ENCODE measurements around the gene ETNK1.

Gene ETNK1

DNA sequence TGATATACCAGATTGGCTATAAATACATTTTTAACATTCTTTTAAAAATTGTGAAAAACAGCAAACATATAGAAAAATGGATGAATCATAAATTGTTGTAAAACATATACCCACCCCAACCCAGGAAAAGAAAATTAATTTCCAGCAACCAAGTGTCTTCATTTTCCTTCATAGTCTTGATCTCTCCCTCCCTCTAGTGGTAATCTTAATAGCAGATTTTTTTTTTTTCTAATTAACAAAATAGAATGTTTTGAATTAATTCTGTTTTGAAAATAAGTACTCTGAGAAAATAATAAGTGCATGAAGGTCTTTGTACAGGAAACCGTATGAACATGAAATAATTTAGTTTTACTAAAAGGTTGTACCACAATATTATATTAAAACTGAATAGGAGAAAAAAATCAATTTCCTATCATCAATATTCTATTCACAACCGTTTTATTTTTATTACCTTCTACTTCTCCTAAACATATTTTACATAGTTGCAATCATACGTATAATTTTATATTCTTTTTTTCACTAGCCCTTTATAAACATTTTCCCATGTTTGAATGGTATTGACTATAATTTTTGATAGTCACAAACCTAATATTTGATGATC is 7.0 kb downstream of the ETNK1 start:
- TF ChIP-seq, protein P1, sequence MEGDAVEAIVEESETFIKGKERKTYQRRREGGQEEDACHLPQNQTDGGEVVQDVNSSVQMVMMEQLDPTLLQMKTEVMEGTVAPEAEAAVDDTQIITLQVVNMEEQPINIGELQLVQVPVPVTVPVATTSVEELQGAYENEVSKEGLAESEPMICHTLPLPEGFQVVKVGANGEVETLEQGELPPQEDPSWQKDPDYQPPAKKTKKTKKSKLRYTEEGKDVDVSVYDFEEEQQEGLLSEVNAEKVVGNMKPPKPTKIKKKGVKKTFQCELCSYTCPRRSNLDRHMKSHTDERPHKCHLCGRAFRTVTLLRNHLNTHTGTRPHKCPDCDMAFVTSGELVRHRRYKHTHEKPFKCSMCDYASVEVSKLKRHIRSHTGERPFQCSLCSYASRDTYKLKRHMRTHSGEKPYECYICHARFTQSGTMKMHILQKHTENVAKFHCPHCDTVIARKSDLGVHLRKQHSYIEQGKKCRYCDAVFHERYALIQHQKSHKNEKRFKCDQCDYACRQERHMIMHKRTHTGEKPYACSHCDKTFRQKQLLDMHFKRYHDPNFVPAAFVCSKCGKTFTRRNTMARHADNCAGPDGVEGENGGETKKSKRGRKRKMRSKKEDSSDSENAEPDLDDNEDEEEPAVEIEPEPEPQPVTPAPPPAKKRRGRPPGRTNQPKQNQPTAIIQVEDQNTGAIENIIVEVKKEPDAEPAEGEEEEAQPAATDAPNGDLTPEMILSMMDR (conservative IDR thresholded peaks at IDR 0.05; ENCODE audit: low read depth, low read length) = peak; percentile 56
- H3K4me3 ChIP-seq (ENCODE audit: low read length) = no peak overlapping the region
- no peak for DNase-seq (ENCODE audit: low read depth)

DNA sequence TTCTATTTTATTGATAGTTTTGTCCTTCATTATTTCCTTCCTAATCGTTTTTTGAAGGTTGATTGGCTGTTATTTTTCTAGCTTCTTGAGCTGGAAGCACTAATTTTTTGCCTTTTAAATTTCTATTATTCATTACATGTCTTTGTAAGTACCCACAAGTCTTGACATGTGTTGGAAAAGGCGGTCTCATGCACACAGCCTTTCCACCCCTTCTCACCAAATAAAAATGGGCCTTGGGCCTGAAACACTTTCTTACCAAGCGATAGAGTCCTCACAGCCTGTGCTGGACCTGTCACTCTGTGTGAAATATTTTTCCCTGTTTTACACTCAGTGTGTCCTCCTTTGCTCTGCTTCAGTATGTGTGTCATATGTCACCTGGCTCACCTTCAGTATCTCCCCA is 9.9 kb downstream of the ETNK1 start:
- TF ChIP-seq, protein P1 (conservative IDR thresholded peaks at IDR 0.05; ENCODE audit: low read depth, low read length) = no peak
- DNase-seq (ENCODE audit: low read depth) = no peak
- H3K4me3 ChIP-seq (ENCODE audit: low read length) = no peak overlapping the region

DNA sequence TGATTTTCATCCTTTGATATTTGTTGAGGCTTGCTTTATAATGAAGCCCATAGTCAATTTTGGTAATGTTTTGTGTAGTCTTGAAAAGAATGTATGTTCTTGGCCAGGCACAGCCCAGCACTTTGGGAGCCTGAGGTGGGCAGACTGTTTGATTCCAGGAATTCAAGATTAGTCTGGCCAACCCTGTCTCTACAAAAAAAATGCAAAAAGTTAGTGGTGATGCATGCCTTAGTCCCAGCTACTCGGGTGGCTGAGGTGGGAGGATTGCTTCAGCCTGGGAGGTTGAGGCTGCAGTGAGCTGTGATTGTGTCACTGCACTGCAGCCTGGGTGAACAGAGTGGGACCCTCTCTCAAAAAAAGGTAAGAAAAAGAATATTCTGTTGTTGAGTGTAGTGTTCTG is 10.8 kb downstream of the ETNK1 start:
- TF ChIP-seq, protein P1 (conservative IDR thresholded peaks at IDR 0.05; ENCODE audit: low read depth, low read length) = no peak
- no peak for DNase-seq (ENCODE audit: low read depth)
- no peak overlapping the region for H3K4me3 ChIP-seq (ENCODE audit: low read length)

DNA sequence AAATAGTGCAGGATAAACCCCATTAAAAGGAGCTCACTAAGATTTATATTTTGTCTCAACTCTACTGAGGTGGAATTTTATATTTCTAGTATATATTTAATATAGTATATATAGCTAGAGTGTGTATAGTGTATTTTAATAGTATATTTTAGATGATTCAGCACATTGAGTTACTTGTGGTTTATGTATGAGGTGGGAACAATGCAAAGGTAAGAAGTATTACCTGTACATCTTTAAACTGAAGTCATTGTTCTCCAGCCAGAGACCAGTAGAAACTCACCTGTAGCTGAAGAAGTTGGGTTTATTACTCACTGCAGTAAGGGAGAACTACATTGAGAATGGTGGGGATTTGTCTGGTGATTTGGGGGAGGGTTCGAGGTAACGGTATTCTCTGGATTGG is 15.9 kb downstream of the ETNK1 start:
- no peak for DNase-seq (ENCODE audit: low read depth)
- no peak overlapping the region for H3K4me3 ChIP-seq (ENCODE audit: low read length)
- TF ChIP-seq, protein P1 (conservative IDR thresholded peaks at IDR 0.05; ENCODE audit: low read depth, low read length) = no peak

DNA sequence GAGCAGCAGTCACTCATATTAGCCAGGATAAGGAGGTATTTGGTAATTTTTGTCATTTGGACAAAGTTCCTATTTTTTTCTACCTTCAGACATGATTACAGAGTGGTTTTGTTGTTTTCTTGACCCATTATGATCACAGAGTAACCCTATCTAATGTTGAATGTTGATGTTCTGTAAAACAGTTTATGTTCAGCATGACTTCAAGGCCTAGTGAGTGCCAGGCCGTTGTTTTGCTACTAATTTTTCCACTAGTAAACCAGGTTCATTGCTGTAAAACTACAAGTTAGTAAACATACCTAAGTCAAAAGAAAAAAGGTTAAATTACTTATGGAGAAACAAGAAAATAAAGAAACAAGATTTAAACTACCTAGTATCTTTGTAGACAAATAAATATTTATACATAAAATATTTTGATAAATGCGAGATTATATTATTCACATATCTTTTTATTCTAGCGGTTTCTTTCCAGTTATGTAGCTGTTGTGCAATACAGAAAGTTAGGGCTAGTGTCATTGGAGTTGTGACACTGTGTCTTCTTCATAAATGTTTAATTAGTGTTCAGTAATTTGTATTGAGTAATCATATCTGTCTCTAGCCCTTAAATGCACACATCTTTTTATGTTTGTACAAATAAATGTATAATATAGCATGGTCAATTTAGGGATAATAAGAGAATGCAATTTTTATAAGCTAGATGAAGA is 16.5 kb downstream of the ETNK1 start:
- TF ChIP-seq, protein P1 (conservative IDR thresholded peaks at IDR 0.05; ENCODE audit: low read depth, low read length) = no peak
- no peak overlapping the region for H3K4me3 ChIP-seq (ENCODE audit: low read length)
- DNase-seq (ENCODE audit: low read depth) = no peak

DNA sequence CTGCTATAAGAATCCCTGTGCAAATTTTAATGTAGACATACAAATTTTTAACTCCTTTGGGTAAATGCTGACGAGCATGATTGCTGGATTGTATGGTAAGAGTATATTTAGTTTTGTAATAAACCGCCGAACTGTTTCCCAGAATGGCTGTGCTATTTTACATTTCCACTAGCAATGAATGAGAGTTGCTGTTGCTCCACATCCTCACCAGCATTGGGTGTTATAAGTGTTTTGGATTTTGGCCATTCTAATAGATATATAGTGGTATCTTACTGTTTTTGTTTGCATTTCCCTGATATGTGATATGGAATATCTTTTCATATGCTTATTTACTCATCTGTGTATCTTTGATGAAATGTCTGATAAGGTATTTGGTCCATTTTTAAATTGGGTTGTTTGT is 23.7 kb downstream of the ETNK1 start:
- no peak overlapping the region for H3K4me3 ChIP-seq (ENCODE audit: low read length)
- TF ChIP-seq, protein P1 (conservative IDR thresholded peaks at IDR 0.05; ENCODE audit: low read depth, low read length) = no peak
- DNase-seq (ENCODE audit: low read depth) = no peak

DNA sequence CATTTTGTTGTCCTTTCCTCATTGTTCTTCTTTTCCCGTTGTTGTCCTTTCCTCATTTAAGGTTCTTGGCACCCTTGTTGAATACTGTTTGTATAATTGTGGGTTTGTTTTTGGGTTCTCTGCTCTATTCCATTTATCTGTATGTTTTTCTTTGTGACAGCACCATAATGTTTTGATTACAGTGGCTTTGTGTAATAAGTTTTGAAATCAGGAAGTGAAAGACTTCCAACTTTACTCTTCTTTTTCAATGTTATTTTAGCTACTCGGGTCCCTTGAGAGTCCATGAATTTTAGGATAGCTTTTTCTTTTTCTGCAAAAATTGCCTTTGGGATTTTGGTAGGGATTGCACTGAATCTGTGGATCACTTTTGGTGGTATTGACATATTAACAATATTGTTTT is 28.1 kb downstream of the ETNK1 start:
- TF ChIP-seq, protein P1 (conservative IDR thresholded peaks at IDR 0.05; ENCODE audit: low read depth, low read length) = no peak
- no peak overlapping the region for H3K4me3 ChIP-seq (ENCODE audit: low read length)
- no peak for DNase-seq (ENCODE audit: low read depth)
